ENCODE data around the gene ARHGDIG.

- TF ChIP-seq SIN3A (IDR thresholded peaks at IDR 0.05; ENCODE audit: borderline replicate concordance, insufficient read depth, low read length) (no peak), POLR2AphosphoS5 (IDR thresholded peaks at IDR 0.05; ENCODE audit: low read depth, low read length) (no peak), REST (IDR thresholded peaks at IDR 0.05; ENCODE audit: insufficient read depth in 1 of 2, low read depth in 2 of 2, low read length in 2 of 2) (no peak), TAF1 (IDR thresholded peaks at IDR 0.05; ENCODE audit: borderline replicate concordance, insufficient read depth, low read length) (no peak), FOXP2 (optimal IDR thresholded peaks at IDR 0.05; ENCODE audit: borderline replicate concordance, extremely low read depth, extremely low read length, insufficient read depth) (no peak)
These were observed 358 bp upstream of the ARHGDIG start for GRCh38 chr16:280005-280460.
